Lower leg skin (tissue), 4 donors: ENCODE results near the gene AP5Z1. TPM values are rescaled to one million over a fixed set of nuclear protein-coding genes. Genes with fewer than 3 reads are reported as not detected.

Source experiments
- DNase-seq, 2 donors: peaks; one replicate each; pipeline ENCODE4 v3.0.0-alpha.2; 2019; ENCODE audit warnings: low spot score in 2 of 2
- H3K4me3 ChIP-seq: fragments of 200-600 bp; sonication (generic); 2 replicates; pipeline ENCODE4 v1.5.1; 2017; ENCODE audit warnings: mild to moderate bottlenecking, low read depth; ENCODE audit not compliant: poor library complexity, severe bottlenecking
- CTCF ChIP-seq, 3 donors: fragments of 450-650 bp; IDR thresholded peaks; one replicate each; pipeline ENCODE4 v1.5.1; 2016; ENCODE audit warnings: antibody characterized with exemption in 3 of 3, mild to moderate bottlenecking in 3 of 3, moderate library complexity in 2 of 3
- POLR2A ChIP-seq, 2 donors: fragments of 450-650 bp; IDR thresholded peaks; one replicate each; pipeline ENCODE4 v1.6.1; 2016 to 2017; ENCODE audit warnings: antibody characterized with exemption in 2 of 2, mild to moderate bottlenecking in 1 of 2, moderate library complexity in 1 of 2
- WGBS, 2 donors: methylation state at CpG; one replicate each; pipeline ENCODE4 v1.1.5; 2018; 5-methylcytosine and 5-hydroxymethylcytosine counted together
- intact Hi-C: fragments of 100-400 bp; cut with DNase I; formaldehyde crosslinking; loops from one replicate; pipeline ENCODE4 v1.15.0; 2023; ENCODE audit warnings: low total_unique reads
- total RNA-seq, 4 donors: library from RNA; depleted of rRNA; stranded (reverse); fragments of >200 nt; gene quantifications; one replicate each; pipeline ENCODE4 v1.1.0, GENCODE V29; 2016

The AP5Z1 gene
- total RNA-seq, 4 donors from 2014 or later = 43.1 to 87.4 (median 61.3) TPM

- no peak overlapping the region for H3K4me3 ChIP-seq
- WGBS, 2 donors = 52 to 54% methylated on average over 21 to 29 of the region's 31 CpGs
- DNase-seq = peak; percentile 51 to 96
- intact Hi-C loops = loop anchor here (5.0 kb wide), 1 partner anchor 72 kb away; the partner anchor contains the start of gene FOXK1
- no peak for TF ChIP-seq POLR2A (IDR thresholded peaks at IDR 0.05)
- peak in 1 of 3 donors; percentile 79 for TF ChIP-seq CTCF (IDR thresholded peaks at IDR 0.05)
Measured at GRCh38 chr7:4753598-4754432, 21.6 kb upstream of the AP5Z1 start.

- intact Hi-C loops = loop anchor here (5.0 kb wide), 1 partner anchor 72 kb away; the partner anchor contains the start of gene FOXK1
- 92 to 93% methylated on average over 36 of the region's 36 CpGs for WGBS, 2 donors
- DNase-seq = no peak
- no peak for TF ChIP-seq POLR2A (IDR thresholded peaks at IDR 0.05)
- TF ChIP-seq CTCF (IDR thresholded peaks at IDR 0.05) = no peak
- H3K4me3 ChIP-seq = no peak overlapping the region
Measured at GRCh38 chr7:4754433-4755010, 20.9 kb upstream of the AP5Z1 start.

- H3K4me3 ChIP-seq = no peak overlapping the region
- no peak for DNase-seq
- intact Hi-C loops = no loop called here
- 93 to 94% methylated on average over 24 of the region's 24 CpGs for WGBS, 2 donors
- TF ChIP-seq POLR2A (IDR thresholded peaks at IDR 0.05) (no peak), CTCF (IDR thresholded peaks at IDR 0.05) (no peak)
Measured at GRCh38 chr7:4755045-4755444, 20.4 kb upstream of the AP5Z1 start.

- intact Hi-C loops = no loop called here
- H3K4me3 ChIP-seq = no peak overlapping the region
- WGBS, 2 donors = 92 to 96% methylated on average over 19 of the region's 19 CpGs
- TF ChIP-seq POLR2A (IDR thresholded peaks at IDR 0.05) (no peak), CTCF (IDR thresholded peaks at IDR 0.05) (no peak)
- DNase-seq = no peak
Measured at GRCh38 chr7:4758111-4758510, 17.3 kb upstream of the AP5Z1 start.

DNA sequence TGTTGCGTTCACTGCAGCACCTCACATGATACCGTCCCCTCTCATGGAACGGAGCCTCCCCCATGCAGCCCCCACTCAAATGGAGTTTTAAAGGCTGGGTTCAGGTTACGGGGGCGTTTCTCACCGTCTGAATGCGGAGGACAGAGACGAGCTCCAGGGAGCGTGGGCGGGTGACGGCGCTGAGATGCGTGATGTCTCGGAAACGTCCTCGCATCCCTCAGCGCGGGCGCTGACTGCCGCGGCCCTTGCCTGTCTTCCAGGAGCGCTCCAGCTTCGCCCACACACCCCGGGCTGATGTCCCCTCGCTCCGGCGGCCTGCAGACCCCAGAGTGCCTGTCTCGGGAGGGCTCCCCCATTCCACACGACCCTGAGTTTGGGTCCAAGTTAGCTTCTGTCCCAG, 16.6 kb upstream of the AP5Z1 start:
- TF ChIP-seq POLR2A (IDR thresholded peaks at IDR 0.05) (no peak), CTCF (IDR thresholded peaks at IDR 0.05) (no peak)
- intact Hi-C loops = no loop called here
- no peak for DNase-seq
- WGBS, 2 donors = 94 to 95% methylated on average over 28 to 29 of the region's 29 CpGs
- H3K4me3 ChIP-seq = no peak overlapping the region
